ENCODE results near the gene PPAN. TPM values are rescaled to one million over a fixed set of nuclear protein-coding genes. Genes with fewer than 3 reads are reported as not detected.
A peak's percentile ranks its signal among the peaks of the same experiment; 100 is the strongest.

The PPAN gene
- total RNA-seq, 1 experiment from 2014 or later = 101 TPM

- Histone ChIP-seq H3K4me1 (ENCODE audit: control insufficient read depth in 1 of 2, insufficient read depth in 2 of 2, low read length in 2 of 2) (no peaks in the 10 kb centered on the region), H3K36me3 (ENCODE audit: control insufficient read depth in 1 of 2, insufficient read depth in 2 of 2, low read length in 2 of 2) (peaks cover 75 to 89% of the 10 kb centered on the region in 2 experiments; a peak in 3 of 4 replicates), H3K27ac (ENCODE audit: low read depth, low read length) (no peak overlapping the region), H3K4me2 (ENCODE audit: low read length) (no peak overlapping the region), H3K9me3 (ENCODE audit: control insufficient read depth in 1 of 2, insufficient read depth in 1 of 2, low read depth in 1 of 2, low read length in 2 of 2) (no peaks in the 10 kb centered on the region), H3K9ac (ENCODE audit: low read length) (no peak overlapping the region), H2AFZ (ENCODE audit: low read depth, low read length, poor library complexity, severe bottlenecking) (no peak overlapping the region), H3K27me3 (ENCODE audit: insufficient read depth, low read length) (no peaks in the 10 kb centered on the region), H3K9me2 (ENCODE audit: insufficient read depth) (no peaks in the 10 kb centered on the region), H3K79me2 (ENCODE audit: insufficient read depth, low read length) (peaks cover 14% of the 10 kb centered on the region; the same call in 1 of the 2 replicates), H3K4me3 (replicated peaks in 1 of 2; ENCODE audit: low read depth in 1 of 2, low read length in 2 of 2) (no peak overlapping the region), H4K20me1 (ENCODE audit: insufficient read depth) (no peaks in the 10 kb centered on the region)
- no TSS peak for BruUV-seq (replicated peaks)
- TF ChIP-seq EZH2 (IDR thresholded peaks at IDR 0.05) (no peak), REST (IDR thresholded peaks at IDR 0.05; ENCODE audit: low read depth) (no peak)
- ChIA-PET POLR2A (no interaction called here), CTCF (no interaction called here), RAD21 (ENCODE audit: low non-redundant PET in 1 of 2, low total read pairs in 2 of 2, uncharacterized antibody in 2 of 2, unreplicated experiment in 2 of 2) (no interaction called here)
- ATAC-seq = peak; percentile 39; the same call in 1 of the 2 replicates
- no peak for DNase-seq (ENCODE audit: low read depth, low spot score)
- intact Hi-C loops (cut with micrococcal nuclease) = no loop called here
Measured at GRCh38 chr19:10155839-10156238, 49.7 kb downstream of the PPAN start.

- no peaks in the 10 kb centered on the region for H3K9me3 ChIP-seq (ENCODE audit: control insufficient read depth in 1 of 2, insufficient read depth in 1 of 2, low read depth in 1 of 2, low read length in 2 of 2)
- peaks cover 14% of the 10 kb centered on the region; the same call in 1 of the 2 replicates for H3K79me2 ChIP-seq (ENCODE audit: insufficient read depth, low read length)
- intact Hi-C loops (cut with micrococcal nuclease) = no loop called here
- H3K9ac ChIP-seq (ENCODE audit: low read length) = no peak overlapping the region
- H3K9me2 ChIP-seq (ENCODE audit: insufficient read depth) = no peaks in the 10 kb centered on the region
- H3K4me1 ChIP-seq (ENCODE audit: control insufficient read depth in 1 of 2, insufficient read depth in 2 of 2, low read length in 2 of 2) = no peaks in the 10 kb centered on the region
- no peak overlapping the region for H3K4me2 ChIP-seq (ENCODE audit: low read length)
- 0 out of 2 replicates have a peak, but pooled peaks have one; percentile 21 for ATAC-seq
- H3K27ac ChIP-seq (ENCODE audit: low read depth, low read length) = no peak overlapping the region
- no peaks in the 10 kb centered on the region for H3K27me3 ChIP-seq (ENCODE audit: insufficient read depth, low read length)
- H3K36me3 ChIP-seq (ENCODE audit: control insufficient read depth in 1 of 2, insufficient read depth in 2 of 2, low read length in 2 of 2) = peaks cover 70 to 85% of the 10 kb centered on the region in 2 experiments; a peak in 3 of 4 replicates
- no peak overlapping the region for H3K4me3 ChIP-seq (replicated peaks in 1 of 2; ENCODE audit: low read depth in 1 of 2, low read length in 2 of 2)
- TF ChIP-seq CBX3 (IDR thresholded peaks at IDR 0.05; ENCODE audit: low read depth) (no peak), POLR2AphosphoS5 (IDR thresholded peaks at IDR 0.05; ENCODE audit: low read depth, low read length) (no peak), SIN3A (IDR thresholded peaks at IDR 0.05; ENCODE audit: low read depth) (no peak), FOSL1 (IDR thresholded peaks at IDR 0.05; ENCODE audit: low read depth) (no peak), EZH2phosphoT487 (IDR thresholded peaks at IDR 0.05; ENCODE audit: borderline replicate concordance) (no peak), CTCF (IDR thresholded peaks at IDR 0.05 in 2 of 3, conservative IDR thresholded peaks at IDR 0.05 in 1 of 3; ENCODE audit: borderline replicate concordance in 1 of 3, insufficient read depth in 1 of 3, low read depth in 2 of 3, low read length in 2 of 3) (no peak), RAD21 (IDR thresholded peaks at IDR 0.05; ENCODE audit: low read depth) (no peak), REST (IDR thresholded peaks at IDR 0.05; ENCODE audit: low read depth) (no peak), CEBPB (IDR thresholded peaks at IDR 0.05; ENCODE audit: low read depth) (no peak), ZNF274 (IDR thresholded peaks at IDR 0.05; ENCODE audit: low read depth, low read length) (no peak), ZFX (IDR thresholded peaks at IDR 0.05) (no peak)
- ChIA-PET RAD21 (ENCODE audit: low non-redundant PET in 1 of 2, low total read pairs in 2 of 2, uncharacterized antibody in 2 of 2, unreplicated experiment in 2 of 2) (no interaction called here), CTCF (no interaction called here), POLR2A (no interaction called here)
- no TSS peak for BruUV-seq (replicated peaks)
- H4K20me1 ChIP-seq (ENCODE audit: insufficient read depth) = no peaks in the 10 kb centered on the region
- H2AFZ ChIP-seq (ENCODE audit: low read depth, low read length, poor library complexity, severe bottlenecking) = no peak overlapping the region
- no peak for DNase-seq (ENCODE audit: low read depth, low spot score)
Measured at GRCh38 chr19:10158071-10158470, 51.9 kb downstream of the PPAN start.
